ENCODE data around the gene NELL1. TPM values are rescaled to one million over a fixed set of nuclear protein-coding genes. Genes with fewer than 3 reads are reported as not detected.

NELL1 gene
- total and polyA plus RNA-seq, 7 donors, result 0.01 TPM; not detected in 6

DNA sequence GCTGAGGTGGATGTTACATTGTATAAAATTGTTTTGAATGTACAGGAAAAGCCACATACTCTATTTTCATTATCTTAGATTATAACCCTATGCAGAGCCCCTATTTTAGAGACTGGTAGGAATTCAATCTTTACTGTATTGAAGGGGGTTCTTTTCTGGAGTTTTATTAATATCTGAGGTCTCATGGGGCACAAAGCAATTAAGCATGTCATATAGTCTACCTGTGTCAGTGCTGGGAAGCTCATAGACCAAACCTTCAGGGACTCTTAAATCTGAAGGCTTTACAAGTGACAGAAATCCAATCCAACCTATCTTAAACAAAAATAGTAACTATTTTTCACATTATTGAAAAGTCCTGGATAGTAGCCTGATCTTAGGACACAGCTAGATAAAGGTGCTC, 733.7 kb downstream of the NELL1 start:
- H3K27ac ChIP-seq, result no peak overlapping the region
- H3K27me3 ChIP-seq (ENCODE audit: insufficient read depth in 3 of 3, low read length in 2 of 3), result no peaks in the 10 kb centered on the region
- no peak overlapping the region for H3K4me3 ChIP-seq

DNA sequence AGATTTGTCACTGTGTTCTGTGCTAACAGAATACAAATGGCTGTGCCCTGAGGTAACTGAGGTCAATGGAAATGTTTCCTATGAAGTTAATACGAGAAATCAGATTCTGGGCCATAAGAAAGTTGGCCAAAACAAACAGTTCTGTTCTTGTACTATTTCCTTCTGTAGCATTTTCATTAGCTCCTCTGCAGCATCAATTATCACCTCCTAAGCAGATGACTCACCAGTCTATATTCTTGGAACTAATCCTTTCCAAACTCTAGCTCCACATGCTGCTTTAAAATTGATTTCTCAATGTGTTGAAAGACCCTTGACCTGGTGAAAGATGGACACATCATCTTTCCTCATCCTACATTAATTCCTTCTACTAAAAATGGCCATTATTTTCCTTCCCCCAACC, 736.0 kb downstream of the NELL1 start:
- TF ChIP-seq, protein P1, sequence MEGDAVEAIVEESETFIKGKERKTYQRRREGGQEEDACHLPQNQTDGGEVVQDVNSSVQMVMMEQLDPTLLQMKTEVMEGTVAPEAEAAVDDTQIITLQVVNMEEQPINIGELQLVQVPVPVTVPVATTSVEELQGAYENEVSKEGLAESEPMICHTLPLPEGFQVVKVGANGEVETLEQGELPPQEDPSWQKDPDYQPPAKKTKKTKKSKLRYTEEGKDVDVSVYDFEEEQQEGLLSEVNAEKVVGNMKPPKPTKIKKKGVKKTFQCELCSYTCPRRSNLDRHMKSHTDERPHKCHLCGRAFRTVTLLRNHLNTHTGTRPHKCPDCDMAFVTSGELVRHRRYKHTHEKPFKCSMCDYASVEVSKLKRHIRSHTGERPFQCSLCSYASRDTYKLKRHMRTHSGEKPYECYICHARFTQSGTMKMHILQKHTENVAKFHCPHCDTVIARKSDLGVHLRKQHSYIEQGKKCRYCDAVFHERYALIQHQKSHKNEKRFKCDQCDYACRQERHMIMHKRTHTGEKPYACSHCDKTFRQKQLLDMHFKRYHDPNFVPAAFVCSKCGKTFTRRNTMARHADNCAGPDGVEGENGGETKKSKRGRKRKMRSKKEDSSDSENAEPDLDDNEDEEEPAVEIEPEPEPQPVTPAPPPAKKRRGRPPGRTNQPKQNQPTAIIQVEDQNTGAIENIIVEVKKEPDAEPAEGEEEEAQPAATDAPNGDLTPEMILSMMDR (IDR thresholded peaks at IDR 0.05), result no peak
- no peaks in the 10 kb centered on the region for H3K27me3 ChIP-seq (ENCODE audit: insufficient read depth in 3 of 3, low read length in 2 of 3)
- no peaks in the 10 kb centered on the region for H3K36me3 ChIP-seq (ENCODE audit: insufficient read depth in 1 of 2, low read depth in 1 of 2)
- H3K4me3 ChIP-seq, result no peak overlapping the region
- DNase-seq (no peak), ATAC-seq (no peak)
- no peaks in the 10 kb centered on the region for H3K9me3 ChIP-seq
- WGBS, 3 donors, result 38 to 53% (median 44%) methylated on average over 1 of the region's 1 CpG
- intact Hi-C loops (cut with DNase I), result no loop called here
- no peaks in the 10 kb centered on the region for H3K4me1 ChIP-seq
- no peak overlapping the region for H3K27ac ChIP-seq

More for the DNA sequence above, 733.7 kb downstream of the NELL1 start:
- TF ChIP-seq, protein P1 (IDR thresholded peaks at IDR 0.05), result no peak
- Histone ChIP-seq H3K4me1 (no peaks in the 10 kb centered on the region), H3K36me3 (ENCODE audit: insufficient read depth in 1 of 2, low read depth in 1 of 2) (no peaks in the 10 kb centered on the region), H3K9me3 (no peaks in the 10 kb centered on the region)
- DNase-seq, result no peak
- no peak for ATAC-seq
- intact Hi-C loops (cut with DNase I), result no loop called here

DNA sequence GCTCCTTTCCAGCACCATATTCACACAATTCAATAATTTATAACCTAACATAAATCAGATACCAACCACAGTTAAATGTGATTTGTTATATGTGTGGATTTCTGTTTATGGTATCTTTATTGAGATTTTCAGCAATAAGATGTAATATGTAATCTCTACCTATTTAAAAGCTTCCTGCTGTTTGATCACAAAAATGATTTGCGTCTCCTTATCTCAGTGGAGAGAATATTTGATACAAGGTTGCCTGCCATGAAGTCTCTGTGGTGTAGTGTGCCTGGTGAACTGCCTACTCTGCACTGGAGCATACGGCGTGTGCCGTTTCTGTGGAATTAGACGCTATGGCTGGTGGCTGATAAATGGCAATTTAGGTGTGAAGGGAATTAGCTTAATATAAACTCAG, 741.1 kb downstream of the NELL1 start:
- Histone ChIP-seq H3K27ac (no peak overlapping the region), H3K27me3 (ENCODE audit: insufficient read depth in 3 of 3, low read length in 2 of 3) (no peaks in the 10 kb centered on the region), H3K4me1 (no peaks in the 10 kb centered on the region), H3K9me3 (no peaks in the 10 kb centered on the region), H3K36me3 (ENCODE audit: insufficient read depth in 1 of 2, low read depth in 1 of 2) (no peaks in the 10 kb centered on the region), H3K4me3 (no peak overlapping the region)
- ATAC-seq (no peak), DNase-seq (no peak)
- intact Hi-C loops (cut with DNase I), result no loop called here
- 75 to 78% (median 77%) methylated on average over 5 of the region's 5 CpGs for WGBS, 3 donors
- TF ChIP-seq, protein P1 (IDR thresholded peaks at IDR 0.05), result no peak

DNA sequence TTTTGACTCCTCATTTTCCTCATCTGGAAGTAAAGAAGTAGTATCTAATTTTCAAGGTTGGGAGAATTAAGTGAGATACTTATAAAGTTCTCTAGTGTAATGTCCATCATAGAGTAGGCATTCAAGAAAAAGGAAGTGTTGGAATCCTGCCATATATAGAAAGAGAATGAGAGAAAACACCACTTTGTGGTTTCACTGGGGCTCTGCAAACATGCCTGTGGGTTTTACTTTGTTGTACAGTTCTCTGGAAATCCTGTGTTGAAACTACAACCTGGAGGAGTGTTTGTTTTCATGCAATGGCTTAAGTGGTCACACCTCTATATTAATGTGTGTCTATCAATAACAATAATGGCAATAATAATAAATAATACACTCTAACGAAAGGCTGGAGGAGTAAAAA, 741.7 kb downstream of the NELL1 start:
- TF ChIP-seq, protein P1 (IDR thresholded peaks at IDR 0.05), result no peak
- Histone ChIP-seq H3K27ac (no peak overlapping the region), H3K36me3 (ENCODE audit: insufficient read depth in 1 of 2, low read depth in 1 of 2) (no peaks in the 10 kb centered on the region), H3K27me3 (ENCODE audit: insufficient read depth in 3 of 3, low read length in 2 of 3) (no peaks in the 10 kb centered on the region), H3K4me1 (no peaks in the 10 kb centered on the region), H3K4me3 (no peak overlapping the region), H3K9me3 (no peaks in the 10 kb centered on the region)
- intact Hi-C loops (cut with DNase I), result no loop called here
- no peak for DNase-seq
- 0 to 43% (median 0%) methylated on average over 1 of the region's 1 CpG for WGBS, 3 donors
- no peak for ATAC-seq

DNA sequence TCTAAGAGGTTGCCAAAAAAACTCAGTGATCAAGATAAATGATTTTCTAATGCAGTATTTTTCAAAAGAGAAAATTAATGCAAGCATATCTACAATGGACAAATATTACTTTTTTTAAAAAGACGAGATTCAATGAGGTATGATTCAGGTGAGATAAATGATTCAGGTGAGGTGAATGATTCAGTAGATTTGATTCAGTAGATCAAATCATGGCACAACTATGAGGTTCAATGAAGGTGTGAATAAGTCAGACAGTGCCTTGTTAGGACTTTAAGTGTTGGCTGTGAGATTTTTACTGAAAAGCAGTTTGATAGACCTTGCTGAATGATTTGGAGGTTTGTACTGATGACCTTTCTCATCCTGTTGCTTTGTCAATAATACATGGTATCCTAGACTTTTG, 742.2 kb downstream of the NELL1 start:
- WGBS, 3 donors, result 64% methylated on average over 1 of the region's 1 CpG
- H3K27ac ChIP-seq, result no peak overlapping the region
- H3K27me3 ChIP-seq (ENCODE audit: insufficient read depth in 3 of 3, low read length in 2 of 3), result no peaks in the 10 kb centered on the region
- no peak for DNase-seq
- intact Hi-C loops (cut with DNase I), result no loop called here
- no peaks in the 10 kb centered on the region for H3K36me3 ChIP-seq (ENCODE audit: insufficient read depth in 1 of 2, low read depth in 1 of 2)
- no peak overlapping the region for H3K4me3 ChIP-seq
- TF ChIP-seq, protein P1 (IDR thresholded peaks at IDR 0.05), result no peak
- no peak for ATAC-seq
- H3K9me3 ChIP-seq, result no peaks in the 10 kb centered on the region
- no peaks in the 10 kb centered on the region for H3K4me1 ChIP-seq

Data from psoas muscle (tissue), 8 donors.